Karpas-422 (cell line): ENCODE results near the gene HRH4. TPM values are rescaled to one million over a fixed set of nuclear protein-coding genes. Genes with fewer than 3 reads are reported as not detected.

ENCODE experiments used
- DNase-seq: peaks from one replicate; pipeline ENCODE4 v3.0.0-alpha.2; 2015
- H2AFZ ChIP-seq: fragments of 200-600 bp; sonication (generic); 2 replicates; pipeline ENCODE4 v1.6.1; 2014; ENCODE audit warnings: antibody characterized with exemption, low read length, mixed read lengths
- H3K27ac ChIP-seq: fragments of 200-600 bp; sonication (generic); 2 replicates; pipeline ENCODE4 v1.5.1; 2014; ENCODE audit warnings: mild to moderate bottlenecking, low read length, moderate library complexity
- H3K27me3 ChIP-seq: fragments of 200-600 bp; sonication (generic); 2 replicates; pipeline ENCODE4 v1.6.1; 2014; ENCODE audit warnings: low read length, mixed read lengths
- H3K36me3 ChIP-seq: fragments of 200-600 bp; sonication (generic); 2 replicates; pipeline ENCODE4 v1.6.1; 2014; ENCODE audit warnings: low read length, mixed read lengths; ENCODE audit not compliant: insufficient read depth
- H3K4me1 ChIP-seq: fragments of 200-600 bp; sonication (generic); 2 replicates; pipeline ENCODE4 v1.6.1; 2014; ENCODE audit warnings: mild to moderate bottlenecking, low read length, mixed read lengths
- H3K4me2 ChIP-seq: fragments of 200-600 bp; sonication (generic); 2 replicates; pipeline ENCODE4 v1.6.1; 2014; ENCODE audit warnings: low read length, low read depth, mild to moderate bottlenecking; ENCODE audit not compliant: poor library complexity, severe bottlenecking
- H3K4me3 ChIP-seq: fragments of 200-600 bp; sonication (generic); 2 replicates; pipeline ENCODE4 v1.5.1; 2014; ENCODE audit warnings: mild to moderate bottlenecking, antibody characterized with exemption, low read length, mixed read lengths
- H3K79me2 ChIP-seq: fragments of 200-600 bp; sonication (generic); 2 replicates; pipeline ENCODE4 v1.6.1; 2014; ENCODE audit warnings: mild to moderate bottlenecking, low read length, mixed read lengths
- H3K9ac ChIP-seq: fragments of 200-600 bp; sonication (generic); 2 replicates; pipeline ENCODE4 v1.6.0; 2014; ENCODE audit warnings: low read length
- H3K9me2 ChIP-seq: fragments of 200-600 bp; sonication (generic), shearing (Covaris generic); replicated peaks from 2 replicates; pipeline ENCODE4 v1.6.0; 2014; ENCODE audit warnings: mild to moderate bottlenecking, low read length, moderate library complexity; ENCODE audit not compliant: insufficient read depth
- H3K9me3 ChIP-seq: fragments of 300-700, 200-600 bp; sonication (generic); 2 replicates; pipeline ENCODE4 v1.6.1; 2014; ENCODE audit warnings: low read length, mixed read lengths
- H4K20me1 ChIP-seq: fragments of 200-600 bp; sonication (generic); 2 replicates; pipeline ENCODE4 v1.6.1; 2014; ENCODE audit warnings: mild to moderate bottlenecking, antibody characterized with exemption, low read length, low read depth; ENCODE audit not compliant: insufficient read depth
- total RNA-seq: library from RNA; depleted of rRNA; stranded (reverse); fragments of >200 nt; shearing (Covaris generic); gene quantifications from 2 replicates; pipeline ENCODE4 v1.2.3, GENCODE V29; 2014; ENCODE audit warnings: low replicate concordance

The HRH4 gene
- total RNA-seq, 1 experiment from 2014 or later = 0.15 TPM

GRCh38 chr18:24488824-24489493 lies 28.5 kb downstream of the HRH4 start:
- Histone ChIP-seq H3K9me3 (no peaks in the 10 kb centered on the region), H3K9me2 (no peaks in the 10 kb centered on the region), H3K4me2 (no peak overlapping the region), H3K27ac (no peak overlapping the region), H3K79me2 (no peaks in the 10 kb centered on the region), H2AFZ (no peak overlapping the region), H3K27me3 (no peaks in the 10 kb centered on the region; the same call in 1 of the 2 replicates), H3K4me1 (peaks cover 13% of the 10 kb centered on the region), H3K36me3 (no peaks in the 10 kb centered on the region), H3K9ac (no peak overlapping the region), H4K20me1 (no peaks in the 10 kb centered on the region), H3K4me3 (no peak overlapping the region)
- DNase-seq = peak; percentile 82

GRCh38 chr18:24490539-24490938 lies 30.1 kb downstream of the HRH4 start:
- no peak overlapping the region for H2AFZ ChIP-seq
- no peak overlapping the region for H3K4me2 ChIP-seq
- no peaks in the 10 kb centered on the region for H3K9me2 ChIP-seq
- peaks cover 13% of the 10 kb centered on the region for H3K4me1 ChIP-seq
- no peak overlapping the region for H3K9ac ChIP-seq
- no peak overlapping the region for H3K27ac ChIP-seq
- no peak overlapping the region for H3K4me3 ChIP-seq
- no peaks in the 10 kb centered on the region for H3K79me2 ChIP-seq
- H3K27me3 ChIP-seq = no peaks in the 10 kb centered on the region; the same call in 1 of the 2 replicates
- H3K9me3 ChIP-seq = no peaks in the 10 kb centered on the region
- H4K20me1 ChIP-seq = no peaks in the 10 kb centered on the region
- no peaks in the 10 kb centered on the region for H3K36me3 ChIP-seq
- no peak for DNase-seq

GRCh38 chr18:24491927-24492834 lies 31.7 kb downstream of the HRH4 start:
- Histone ChIP-seq H3K9me3 (no peaks in the 10 kb centered on the region), H3K4me2 (peak overlapping the region; percentile 63), H4K20me1 (no peaks in the 10 kb centered on the region), H3K27me3 (no peaks in the 10 kb centered on the region; the same call in 1 of the 2 replicates), H3K27ac (no peak overlapping the region), H3K4me3 (peak overlapping the region; percentile 17; the same call in 1 of the 2 replicates), H3K9ac (peak overlapping the region; percentile 12; the same call in 1 of the 2 replicates), H3K9me2 (no peaks in the 10 kb centered on the region), H2AFZ (0 out of 2 replicates have a peak overlapping the region, but pooled peaks have one; percentile 40), H3K79me2 (no peaks in the 10 kb centered on the region), H3K4me1 (peaks cover 13% of the 10 kb centered on the region), H3K36me3 (no peaks in the 10 kb centered on the region)
- peak; percentile 49 for DNase-seq

- no peak overlapping the region for H3K4me2 ChIP-seq
- H3K9me2 ChIP-seq = no peaks in the 10 kb centered on the region
- H3K9ac ChIP-seq = no peak overlapping the region
- H3K4me1 ChIP-seq = peaks cover 13% of the 10 kb centered on the region
- no peaks in the 10 kb centered on the region for H4K20me1 ChIP-seq
- H3K9me3 ChIP-seq = no peaks in the 10 kb centered on the region
- H3K27me3 ChIP-seq = no peaks in the 10 kb centered on the region; the same call in 1 of the 2 replicates
- H3K4me3 ChIP-seq = no peak overlapping the region
- DNase-seq = no peak
- no peaks in the 10 kb centered on the region for H3K79me2 ChIP-seq
- H3K27ac ChIP-seq = no peak overlapping the region
- no peaks in the 10 kb centered on the region for H3K36me3 ChIP-seq
- no peak overlapping the region for H2AFZ ChIP-seq
Observed at GRCh38 chr18:24494586-24494985, 34.1 kb downstream of the HRH4 start.

GRCh38 chr18:24497031-24497754 lies 36.8 kb downstream of the HRH4 start:
- H3K9me2 ChIP-seq = no peaks in the 10 kb centered on the region
- no peak overlapping the region for H3K4me3 ChIP-seq
- no peak overlapping the region for H3K9ac ChIP-seq
- H3K27ac ChIP-seq = no peak overlapping the region
- no peak overlapping the region for H2AFZ ChIP-seq
- no peaks in the 10 kb centered on the region; the same call in 1 of the 2 replicates for H3K27me3 ChIP-seq
- H3K4me1 ChIP-seq = peaks cover 7% of the 10 kb centered on the region
- H4K20me1 ChIP-seq = no peaks in the 10 kb centered on the region
- no peaks in the 10 kb centered on the region for H3K36me3 ChIP-seq
- DNase-seq = no peak
- H3K4me2 ChIP-seq = no peak overlapping the region
- no peaks in the 10 kb centered on the region for H3K9me3 ChIP-seq
- H3K79me2 ChIP-seq = no peaks in the 10 kb centered on the region

- H3K4me2 ChIP-seq = no peak overlapping the region
- H3K4me1 ChIP-seq = no peaks in the 10 kb centered on the region
- H3K27me3 ChIP-seq = no peaks in the 10 kb centered on the region
- H3K4me3 ChIP-seq = no peak overlapping the region
- no peak overlapping the region for H2AFZ ChIP-seq
- H3K79me2 ChIP-seq = no peaks in the 10 kb centered on the region
- no peaks in the 10 kb centered on the region for H3K9me3 ChIP-seq
- DNase-seq = no peak
- no peaks in the 10 kb centered on the region for H3K9me2 ChIP-seq
- H3K36me3 ChIP-seq = no peaks in the 10 kb centered on the region
- no peak overlapping the region for H3K9ac ChIP-seq
- no peak overlapping the region for H3K27ac ChIP-seq
- H4K20me1 ChIP-seq = no peaks in the 10 kb centered on the region
Observed at GRCh38 chr18:24499814-24500213, 39.4 kb downstream of the HRH4 start.

- no peak overlapping the region for H3K4me2 ChIP-seq
- no peaks in the 10 kb centered on the region for H4K20me1 ChIP-seq
- no peaks in the 10 kb centered on the region for H3K4me1 ChIP-seq
- no peak overlapping the region for H2AFZ ChIP-seq
- H3K79me2 ChIP-seq = no peaks in the 10 kb centered on the region
- no peaks in the 10 kb centered on the region for H3K27me3 ChIP-seq
- no peaks in the 10 kb centered on the region for H3K9me2 ChIP-seq
- no peak overlapping the region for H3K9ac ChIP-seq
- H3K36me3 ChIP-seq = no peaks in the 10 kb centered on the region
- no peak overlapping the region for H3K27ac ChIP-seq
- H3K9me3 ChIP-seq = no peaks in the 10 kb centered on the region
- DNase-seq = no peak
- H3K4me3 ChIP-seq = no peak overlapping the region
Observed at GRCh38 chr18:24500217-24500616, 39.8 kb downstream of the HRH4 start.

GRCh38 chr18:24500766-24501165 lies 40.3 kb downstream of the HRH4 start:
- Histone ChIP-seq H3K4me1 (no peaks in the 10 kb centered on the region), H3K36me3 (no peaks in the 10 kb centered on the region), H4K20me1 (no peaks in the 10 kb centered on the region), H3K9me3 (no peaks in the 10 kb centered on the region), H3K79me2 (no peaks in the 10 kb centered on the region), H3K4me3 (no peak overlapping the region), H3K9ac (no peak overlapping the region), H3K27me3 (no peaks in the 10 kb centered on the region), H3K9me2 (no peaks in the 10 kb centered on the region), H3K27ac (no peak overlapping the region), H2AFZ (no peak overlapping the region), H3K4me2 (no peak overlapping the region)
- DNase-seq = no peak
